ENCODE data around the gene GRIK2.

Gene GRIK2

GRCh38 chr6:101921829-101922450, 528.4 kb downstream of the GRIK2 start:
- DNase-seq = no peak

GRCh38 chr6:101926149-101926925, 532.8 kb downstream of the GRIK2 start:
- no peak for DNase-seq

- DNase-seq = no peak
Measured at GRCh38 chr6:101931766-101932165, 538.3 kb downstream of the GRIK2 start.

GRCh38 chr6:101932704-101933103, 539.2 kb downstream of the GRIK2 start:
- DNase-seq = no peak

- no peak for DNase-seq
Measured at GRCh38 chr6:101935732-101936131, 542.2 kb downstream of the GRIK2 start.

GRCh38 chr6:101936516-101936915, 543.0 kb downstream of the GRIK2 start:
- no peak for DNase-seq

- no peak for DNase-seq
Measured at GRCh38 chr6:101937108-101937507, 543.6 kb downstream of the GRIK2 start.

GRCh38 chr6:101940391-101940790, 546.9 kb downstream of the GRIK2 start:
- no peak for DNase-seq

- DNase-seq = no peak
Measured at GRCh38 chr6:101956961-101957360, 563.5 kb downstream of the GRIK2 start.

GRCh38 chr6:101961357-101961756, 567.8 kb downstream of the GRIK2 start:
- no peak for DNase-seq

GRCh38 chr6:101980924-101981323, 587.4 kb downstream of the GRIK2 start:
- no peak for DNase-seq

- no peak for DNase-seq
Measured at GRCh38 chr6:101986476-101986875, 593.0 kb downstream of the GRIK2 start.

GRCh38 chr6:101992286-101992685, 598.8 kb downstream of the GRIK2 start:
- no peak for DNase-seq

GRCh38 chr6:101994521-101994920, 601.0 kb downstream of the GRIK2 start:
- peak; percentile 15 for DNase-seq

GRCh38 chr6:102015431-102015830, 621.9 kb downstream of the GRIK2 start:
- DNase-seq = no peak

GRCh38 chr6:102022281-102022680, 628.8 kb downstream of the GRIK2 start:
- DNase-seq = no peak

- DNase-seq = no peak
Measured at GRCh38 chr6:102022803-102023202, 629.3 kb downstream of the GRIK2 start.

GRCh38 chr6:102023977-102024657, 630.6 kb downstream of the GRIK2 start:
- no peak for DNase-seq

GRCh38 chr6:102026649-102027048, 633.1 kb downstream of the GRIK2 start:
- DNase-seq = peak; percentile 1

GRCh38 chr6:102028176-102028575, 634.7 kb downstream of the GRIK2 start:
- no peak for DNase-seq

- no peak for DNase-seq
Measured at GRCh38 chr6:102038964-102039363, 645.5 kb downstream of the GRIK2 start.

GRCh38 chr6:102039441-102039840, 645.9 kb downstream of the GRIK2 start:
- DNase-seq = no peak

GRCh38 chr6:102051001-102051400, 657.5 kb downstream of the GRIK2 start:
- DNase-seq = no peak

- no peak for DNase-seq
Measured at GRCh38 chr6:102051720-102052119, 658.2 kb downstream of the GRIK2 start.

Data from NCI-H1694 treated with DMSO at 0.1 percent for 48 hours (cell line).